ENCODE measurements around the gene SLC25A33.

SLC25A33 gene

GRCh38 chr1:9589144-9589718 is 50.0 kb downstream of the SLC25A33 start:
- DNase-seq: no peak

GRCh38 chr1:9589719-9590157 is 50.5 kb downstream of the SLC25A33 start:
- DNase-seq: no peak

GRCh38 chr1:9590201-9590600 is 50.9 kb downstream of the SLC25A33 start:
- no peak for DNase-seq

- no peak for DNase-seq
Observed at GRCh38 chr1:9590945-9591668, 51.8 kb downstream of the SLC25A33 start.

GRCh38 chr1:9591669-9592509 is 52.6 kb downstream of the SLC25A33 start:
- no peak for DNase-seq

GRCh38 chr1:9592510-9593075 is 53.3 kb downstream of the SLC25A33 start:
- no peak for DNase-seq

- DNase-seq: no peak
Observed at GRCh38 chr1:9593147-9593491, 53.9 kb downstream of the SLC25A33 start.

- no peak for DNase-seq
Observed at GRCh38 chr1:9593492-9594465, 54.5 kb downstream of the SLC25A33 start.

GRCh38 chr1:9594471-9595155 is 55.3 kb downstream of the SLC25A33 start:
- no peak for DNase-seq

GRCh38 chr1:9595156-9595967 is 56.1 kb downstream of the SLC25A33 start:
- DNase-seq: no peak

GRCh38 chr1:9595968-9596340 is 56.7 kb downstream of the SLC25A33 start:
- no peak for DNase-seq

GRCh38 chr1:9596415-9597123 is 57.3 kb downstream of the SLC25A33 start:
- no peak for DNase-seq

- DNase-seq: no peak
Observed at GRCh38 chr1:9597361-9598315, 58.4 kb downstream of the SLC25A33 start.

- DNase-seq: no peak
Observed at GRCh38 chr1:9598316-9598700, 59.0 kb downstream of the SLC25A33 start.

GRCh38 chr1:9599741-9600140 is 60.5 kb downstream of the SLC25A33 start:
- DNase-seq: no peak

GRCh38 chr1:9600861-9601834 is 61.9 kb downstream of the SLC25A33 start:
- DNase-seq: no peak

GRCh38 chr1:9601942-9602793 is 62.9 kb downstream of the SLC25A33 start:
- DNase-seq: no peak
